Activated naive CD8-positive, alpha-beta T cell treated with anti-CD3 and anti-CD28 coated beads, Interleukin-2, amount 10 ng/mL, durations not matched to agents 7 days and 5 days (primary cell): ENCODE measurements around the gene SARDH. TPM values are rescaled to one million over a fixed set of nuclear protein-coding genes. Genes with fewer than 3 reads are reported as not detected.

Experiments used
- ATAC-seq: fragments of 150-1000 bp; cut with Tn5 transposase; one replicate; pipeline ENCODE4 v1.10.0; 2021; ENCODE audit warnings: low read depth, moderate library complexity
- POLR2A ChIA-PET: fragments of 350-600 bp; sonication (Branson Sonifier 250); formaldehyde crosslinking; loops from one replicate; lab custom pipeline; 2021; ENCODE audit warnings: antibody characterized with exemption; lab: Charles Lee
- DNase-seq: peaks from one replicate; pipeline ENCODE4 v3.0.0; 2021
- H3K27ac Mint-ChIP-seq: one replicate; pipeline ENCODE4 v1.8.0; 2022; ENCODE audit warnings: mild to moderate bottlenecking, mixed read lengths
- H3K27me3 Mint-ChIP-seq: one replicate; pipeline ENCODE4 v1.8.0; 2022; ENCODE audit warnings: mild to moderate bottlenecking, moderate library complexity, mixed read lengths
- H3K36me3 Mint-ChIP-seq: one replicate; pipeline ENCODE4 v1.8.0; 2021; ENCODE audit warnings: mild to moderate bottlenecking, mixed read lengths
- H3K4me1 Mint-ChIP-seq: one replicate; pipeline ENCODE4 v1.8.0; 2021; ENCODE audit warnings: mixed read lengths
- H3K4me3 Mint-ChIP-seq: one replicate; pipeline ENCODE4 v1.8.0; 2022; ENCODE audit warnings: mild to moderate bottlenecking, moderate library complexity, mixed read lengths
- H3K9me3 Mint-ChIP-seq: one replicate; pipeline ENCODE4 v1.8.0; 2021; ENCODE audit warnings: mixed read lengths
- total RNA-seq, 2 experiments: library from RNA; stranded (reverse); gene quantifications; one replicate each; pipeline ENCODE4 v1.2.3, GENCODE V29; 2021

The SARDH gene
- total RNA-seq, 2 experiments from 2014 or later: 1.6 to 2.3 TPM

- POLR2A ChIA-PET: no interaction called here
- DNase-seq (no peak), ATAC-seq (no peak)
- no peak overlapping the region for H3K4me3 Mint-ChIP-seq
- H3K9me3 Mint-ChIP-seq: no peaks in the 10 kb centered on the region
- no peak overlapping the region for H3K27ac Mint-ChIP-seq
- no peaks in the 10 kb centered on the region for H3K36me3 Mint-ChIP-seq
- no peaks in the 10 kb centered on the region for H3K4me1 Mint-ChIP-seq
- H3K27me3 Mint-ChIP-seq: no peaks in the 10 kb centered on the region
Observed at GRCh38 chr9:133665535-133665934, 72.6 kb downstream of the SARDH start.

- no peak for ATAC-seq
- POLR2A ChIA-PET: no interaction called here
Observed at GRCh38 chr9:133665096-133665495, 73.1 kb downstream of the SARDH start.

GRCh38 chr9:133664173-133665050 lies 73.7 kb downstream of the SARDH start:
- Mint-ChIP-seq H3K9me3 (no peaks in the 10 kb centered on the region), H3K36me3 (no peaks in the 10 kb centered on the region), H3K4me1 (no peaks in the 10 kb centered on the region), H3K27ac (no peak overlapping the region), H3K27me3 (peaks cover 8% of the 10 kb centered on the region), H3K4me3 (no peak overlapping the region)
- ATAC-seq (no peak), DNase-seq (no peak)
- POLR2A ChIA-PET: no interaction called here

More at GRCh38 chr9:133665096-133665495, 73.1 kb downstream of the SARDH start:
- H3K36me3 Mint-ChIP-seq: no peaks in the 10 kb centered on the region
- no peaks in the 10 kb centered on the region for H3K4me1 Mint-ChIP-seq
- no peak for DNase-seq
- no peaks in the 10 kb centered on the region for H3K9me3 Mint-ChIP-seq
- peaks cover 1% of the 10 kb centered on the region for H3K27me3 Mint-ChIP-seq
- H3K4me3 Mint-ChIP-seq: no peak overlapping the region
- no peak overlapping the region for H3K27ac Mint-ChIP-seq

GRCh38 chr9:133661846-133662540 lies 76.2 kb downstream of the SARDH start:
- POLR2A ChIA-PET: no interaction called here
- Mint-ChIP-seq H3K9me3 (no peaks in the 10 kb centered on the region), H3K27ac (no peak overlapping the region), H3K4me3 (no peak overlapping the region), H3K36me3 (no peaks in the 10 kb centered on the region), H3K27me3 (peaks cover 30% of the 10 kb centered on the region), H3K4me1 (peaks cover 3% of the 10 kb centered on the region)
- DNase-seq: no peak
- ATAC-seq: no peak

GRCh38 chr9:133659516-133659915 lies 78.6 kb downstream of the SARDH start:
- no peaks in the 10 kb centered on the region for H3K36me3 Mint-ChIP-seq
- ATAC-seq (no peak), DNase-seq (no peak)
- POLR2A ChIA-PET: interaction anchor here (1.1 to 1.4 kb wide), 2 partner anchors 18 to 24 kb away, joined by 3 to 4 read pairs; no protein-coding TSS in a partner anchor
- peaks cover 49% of the 10 kb centered on the region for H3K27me3 Mint-ChIP-seq
- no peak overlapping the region for H3K27ac Mint-ChIP-seq
- peaks cover 5% of the 10 kb centered on the region for H3K4me1 Mint-ChIP-seq
- H3K4me3 Mint-ChIP-seq: no peak overlapping the region
- no peaks in the 10 kb centered on the region for H3K9me3 Mint-ChIP-seq

- ATAC-seq: no peak
- H3K9me3 Mint-ChIP-seq: no peaks in the 10 kb centered on the region
- no peak for DNase-seq
Observed at GRCh38 chr9:133658442-133659431, 79.4 kb downstream of the SARDH start.

GRCh38 chr9:133657120-133657661 lies 81.0 kb downstream of the SARDH start:
- H3K9me3 Mint-ChIP-seq: no peaks in the 10 kb centered on the region
- no peak overlapping the region for H3K4me3 Mint-ChIP-seq
- DNase-seq: no peak
- POLR2A ChIA-PET: no interaction called here
- H3K27me3 Mint-ChIP-seq: peaks cover 49% of the 10 kb centered on the region
- H3K4me1 Mint-ChIP-seq: peaks cover 5% of the 10 kb centered on the region
- ATAC-seq: no peak
- H3K27ac Mint-ChIP-seq: no peak overlapping the region
- H3K36me3 Mint-ChIP-seq: no peaks in the 10 kb centered on the region

More at GRCh38 chr9:133658442-133659431, 79.4 kb downstream of the SARDH start:
- H3K27ac Mint-ChIP-seq: peak overlapping the region; percentile 48
- no peak overlapping the region for H3K4me3 Mint-ChIP-seq
- no peaks in the 10 kb centered on the region for H3K36me3 Mint-ChIP-seq
- POLR2A ChIA-PET: interaction anchor here (1.1 to 1.4 kb wide), 2 partner anchors 18 to 25 kb away, joined by 3 to 4 read pairs; no protein-coding TSS in a partner anchor
- H3K27me3 Mint-ChIP-seq: peaks cover 49% of the 10 kb centered on the region
- H3K4me1 Mint-ChIP-seq: peaks cover 5% of the 10 kb centered on the region

- H3K4me1 Mint-ChIP-seq: peaks cover 5% of the 10 kb centered on the region
- ATAC-seq (peak; percentile 73), DNase-seq (peak; percentile 47)
- no peaks in the 10 kb centered on the region for H3K9me3 Mint-ChIP-seq
- H3K27ac Mint-ChIP-seq: no peak overlapping the region
- H3K27me3 Mint-ChIP-seq: peaks cover 49% of the 10 kb centered on the region
- POLR2A ChIA-PET: interaction anchor here (0.9 kb wide), 1 partner anchor 27 kb away, joined by 4 read pairs; no protein-coding TSS in a partner anchor
- no peaks in the 10 kb centered on the region for H3K36me3 Mint-ChIP-seq
- H3K4me3 Mint-ChIP-seq: no peak overlapping the region
Observed at GRCh38 chr9:133656211-133657119, 81.7 kb downstream of the SARDH start.

- POLR2A ChIA-PET: interaction anchor here (0.6 to 0.9 kb wide), 2 partner anchors 19 to 28 kb away, joined by 4 to 5 read pairs; no protein-coding TSS in a partner anchor
- peaks cover 5% of the 10 kb centered on the region for H3K4me1 Mint-ChIP-seq
- DNase-seq: no peak
Observed at GRCh38 chr9:133655701-133656100, 82.5 kb downstream of the SARDH start.

GRCh38 chr9:133654736-133655657 lies 83.2 kb downstream of the SARDH start:
- DNase-seq: no peak
- POLR2A ChIA-PET: interaction anchor here (0.6 kb wide), 1 partner anchor 20 kb away, joined by 5 read pairs; no protein-coding TSS in a partner anchor
- H3K9me3 Mint-ChIP-seq: no peaks in the 10 kb centered on the region
- no peak for ATAC-seq
- no peak overlapping the region for H3K27ac Mint-ChIP-seq
- H3K36me3 Mint-ChIP-seq: no peaks in the 10 kb centered on the region
- H3K4me1 Mint-ChIP-seq: peaks cover 5% of the 10 kb centered on the region
- H3K4me3 Mint-ChIP-seq: no peak overlapping the region
- peaks cover 50% of the 10 kb centered on the region for H3K27me3 Mint-ChIP-seq

More at GRCh38 chr9:133655701-133656100, 82.5 kb downstream of the SARDH start:
- H3K9me3 Mint-ChIP-seq: no peaks in the 10 kb centered on the region
- no peaks in the 10 kb centered on the region for H3K36me3 Mint-ChIP-seq
- no peak for ATAC-seq
- H3K27ac Mint-ChIP-seq: no peak overlapping the region
- H3K27me3 Mint-ChIP-seq: peaks cover 49% of the 10 kb centered on the region
- H3K4me3 Mint-ChIP-seq: no peak overlapping the region

GRCh38 chr9:133653638-133654037 lies 84.5 kb downstream of the SARDH start:
- Mint-ChIP-seq H3K4me3 (no peak overlapping the region), H3K27me3 (peaks cover 40% of the 10 kb centered on the region), H3K36me3 (no peaks in the 10 kb centered on the region), H3K4me1 (peaks cover 5% of the 10 kb centered on the region), H3K27ac (no peak overlapping the region), H3K9me3 (no peaks in the 10 kb centered on the region)
- DNase-seq (no peak), ATAC-seq (no peak)
- POLR2A ChIA-PET: no interaction called here
